Liver (tissue), 9 donors: ENCODE measurements around the gene TMEM190. TPM values are rescaled to one million over a fixed set of nuclear protein-coding genes. Genes with fewer than 3 reads are reported as not detected.
A peak's percentile ranks its signal among the peaks of the same experiment; 100 is the strongest.

ENCODE experiments used
- DNase-seq: peaks from one replicate; pipeline ENCODE4 v3.0.0-alpha.2; 2017; ENCODE audit warnings: low spot score
- H3K27ac ChIP-seq, 2 donors: one replicate each; pipeline ENCODE4 v1.7.0; 2013; ENCODE audit warnings: inconsistent platforms in 2 of 2, low read length in 2 of 2, control low read depth in 1 of 2, low read depth in 1 of 2, mild to moderate bottlenecking in 1 of 2
- H3K27me3 ChIP-seq, 4 donors: one replicate each; pipeline versions ENCODE4 v1.6.1 to v1.7.0; 2013; ENCODE audit warnings: low read length in 3 of 4, inconsistent platforms in 1 of 4, mild to moderate bottlenecking in 1 of 4, moderate library complexity in 1 of 4; ENCODE audit not compliant: control insufficient read depth in 4 of 4, insufficient read depth in 4 of 4
- H3K36me3 ChIP-seq, 4 donors: one replicate each; pipeline versions ENCODE4 v1.6.1 to v1.7.0; 2013; ENCODE audit warnings: low read length in 3 of 4, mild to moderate bottlenecking in 3 of 4, low read depth in 1 of 4, moderate library complexity in 1 of 4; ENCODE audit not compliant: control insufficient read depth in 4 of 4, insufficient read depth in 3 of 4
- H3K4me1 ChIP-seq, 4 donors: one replicate each; pipeline versions ENCODE4 v1.6.1 to v1.7.0; 2013; ENCODE audit warnings: low read length in 3 of 4, mild to moderate bottlenecking in 3 of 4, moderate library complexity in 1 of 4; ENCODE audit not compliant: control insufficient read depth in 4 of 4, insufficient read depth in 4 of 4
- H3K4me3 ChIP-seq, 3 donors: one replicate each; pipeline versions ENCODE4 v1.6.1 to v1.7.0; 2013; ENCODE audit warnings: low read length in 3 of 3, control low read depth in 1 of 3, low read depth in 1 of 3, mild to moderate bottlenecking in 1 of 3
- H3K9ac ChIP-seq, 2 donors: one replicate each; pipeline ENCODE4 v1.7.0; 2013; ENCODE audit warnings: low read length in 2 of 2, mild to moderate bottlenecking in 2 of 2, moderate library complexity in 2 of 2, control low read depth in 1 of 2, low read depth in 1 of 2
- H3K9me3 ChIP-seq, 4 donors: one replicate each; pipeline versions ENCODE4 v1.6.1 to v1.7.0; 2013; ENCODE audit warnings: low read length in 3 of 4; ENCODE audit not compliant: control insufficient read depth in 4 of 4
- ATF3 ChIP-seq: IDR thresholded peaks from 2 replicates; pipeline ENCODE4 v1.6.1; 2016; ENCODE audit warnings: antibody characterized with exemption
- CTCF ChIP-seq: fragments of 150-350 bp; IDR thresholded peaks from 2 replicates; pipeline ENCODE4 v1.5.1; 2017; ENCODE audit warnings: improper control_type of control experiment, low read depth, low read length; ENCODE audit not compliant: missing input control
- EGR1 ChIP-seq, 2 donors: IDR thresholded peaks; 2 replicates each; pipeline ENCODE4 v1.6.1; 2016 to 2018; ENCODE audit warnings: antibody characterized with exemption in 2 of 2, low read depth in 2 of 2
- FOXA1 ChIP-seq: IDR thresholded peaks from 2 replicates; pipeline ENCODE4 v1.6.1; 2016; ENCODE audit warnings: antibody characterized with exemption
- FOXA2 ChIP-seq: IDR thresholded peaks from 2 replicates; pipeline ENCODE4 v1.6.1; 2016; ENCODE audit warnings: antibody characterized with exemption
- GABPA ChIP-seq, 2 donors: IDR thresholded peaks in 1 of 2; conservative IDR thresholded peaks in 1 of 2; 2 replicates each; pipeline ENCODE4 v1.6.1; 2016; ENCODE audit warnings: antibody characterized with exemption in 2 of 2, mild to moderate bottlenecking in 1 of 2, moderate library complexity in 1 of 2
- HNF4A ChIP-seq, 2 donors: conservative IDR thresholded peaks; 2 replicates each; pipeline ENCODE4 v1.6.1; 2016; ENCODE audit warnings: antibody characterized with exemption in 2 of 2, mild to moderate bottlenecking in 2 of 2
- HNF4G ChIP-seq: IDR thresholded peaks from 2 replicates; pipeline ENCODE4 v1.6.1; 2016; ENCODE audit warnings: antibody characterized with exemption
- JUND ChIP-seq, 2 donors: IDR thresholded peaks; 2 replicates each; pipeline ENCODE4 v1.6.1; 2016; ENCODE audit warnings: antibody characterized with exemption in 2 of 2
- NR2F2 ChIP-seq: IDR thresholded peaks from 2 replicates; pipeline ENCODE4 v1.6.1; 2016; ENCODE audit warnings: antibody characterized with exemption
- RAD21 ChIP-seq, 2 donors: IDR thresholded peaks; 2 replicates each; pipeline ENCODE4 v1.6.1; 2016; ENCODE audit warnings: antibody characterized with exemption in 2 of 2, mild to moderate bottlenecking in 2 of 2
- REST ChIP-seq: IDR thresholded peaks from 2 replicates; pipeline ENCODE4 v1.6.1; 2016; ENCODE audit warnings: antibody characterized with exemption, mild to moderate bottlenecking
- SP1 ChIP-seq: IDR thresholded peaks from 2 replicates; pipeline ENCODE4 v1.6.1; 2018; ENCODE audit warnings: antibody characterized with exemption, mild to moderate bottlenecking
- TAF1 ChIP-seq: conservative IDR thresholded peaks from 2 replicates; pipeline ENCODE4 v1.6.1; 2016; ENCODE audit warnings: antibody characterized with exemption, mild to moderate bottlenecking
- YY1 ChIP-seq: IDR thresholded peaks from 2 replicates; pipeline ENCODE4 v1.6.1; 2016; ENCODE audit warnings: antibody characterized with exemption, mild to moderate bottlenecking
- ZBTB33 ChIP-seq: IDR thresholded peaks from 2 replicates; pipeline ENCODE4 v1.6.1; 2016; ENCODE audit warnings: antibody characterized with exemption
- WGBS: extraction: QIAGEN DNeasy Blood & Tissue Kit; methylation state at CpG from one replicate; pipeline ENCODE4 v1.1.7; 2013; 5-methylcytosine and 5-hydroxymethylcytosine counted together
- polyA plus RNA-seq, 2 donors: library from polyadenylated mRNA; stranded (reverse) in 1 of 2; unstranded in 1 of 2; fragments of 200-250 nt in 1 of 2; fragments of >200 nt in 1 of 2; fragmentation: Nextera tagmentation in 1 of 2; extraction: Ambion mirVana in 1 of 2; gene quantifications; one replicate each; pipeline versions ENCODE4 v1.2.1 to v1.2.3, GENCODE V29; 2013 to 2015
- total RNA-seq, 2 donors: library from RNA; depleted of rRNA; stranded (reverse); fragments of >200 nt; gene quantifications; one replicate each; pipeline ENCODE4 v1.2.3, GENCODE V29; 2014
- donor health status: healthy.
- donor health status: healthy.
- donor health status: healthy.
- donor health status: healthy.
- donor health status: healthy.

The TMEM190 gene
- total and polyA plus RNA-seq, 4 donors: not detected

GRCh38 chr19:55418185-55418584 is 41.6 kb downstream of the TMEM190 start:
- H3K36me3 ChIP-seq: no peaks in the 10 kb centered on the region
- peak; percentile 62 for DNase-seq
- no peak overlapping the region for H3K27ac ChIP-seq
- no peak overlapping the region for H3K9ac ChIP-seq
- TF ChIP-seq TAF1 (no peak), GABPA (IDR thresholded peaks at IDR 0.05 in 1 of 2, conservative IDR thresholded peaks at IDR 0.05 in 1 of 2) (no peak), FOXA2 (no peak), YY1 (no peak), HNF4G (no peak), CTCF (peak; percentile 78), FOXA1 (no peak), NR2F2 (no peak), ATF3 (no peak), RAD21 (IDR thresholded peaks at IDR 0.05) (peak; percentile 92 to 96)
- no peaks in the 10 kb centered on the region for H3K4me1 ChIP-seq
- no peaks in the 10 kb centered on the region for H3K9me3 ChIP-seq
- WGBS: 15% methylated on average over 7 of the region's 7 CpGs
- no peak overlapping the region for H3K4me3 ChIP-seq
- no peaks in the 10 kb centered on the region for H3K27me3 ChIP-seq

- Histone ChIP-seq H3K9ac (no peak overlapping the region), H3K27ac (no peak overlapping the region), H3K4me1 (no peaks in the 10 kb centered on the region), H3K9me3 (no peaks in the 10 kb centered on the region), H3K36me3 (no peaks in the 10 kb centered on the region), H3K4me3 (no peak overlapping the region), H3K27me3 (no peaks in the 10 kb centered on the region)
- WGBS: 52% methylated on average over 5 of the region's 5 CpGs
- TF ChIP-seq REST (no peak), SP1 (no peak), ZBTB33 (no peak), ATF3 (no peak), EGR1 (IDR thresholded peaks at IDR 0.05; ENCODE audit: low read depth in 2 of 2) (no peak), HNF4A (conservative IDR thresholded peaks at IDR 0.05) (no peak), TAF1 (no peak), JUND (IDR thresholded peaks at IDR 0.05) (no peak), GABPA (IDR thresholded peaks at IDR 0.05 in 1 of 2, conservative IDR thresholded peaks at IDR 0.05 in 1 of 2) (no peak)
- DNase-seq: no peak
These were observed 42.5 kb downstream of the TMEM190 start for GRCh38 chr19:55419103-55419502.
